B cell (primary cell): ENCODE measurements around the gene CBX4. TPM values are rescaled to one million over a fixed set of nuclear protein-coding genes. Genes with fewer than 3 reads are reported as not detected.

Experiments used
- ATAC-seq: fragments of 200-7000 bp; cut with Tn5 transposase; one replicate; pipeline ENCODE4 v1.10.0; 2021; ENCODE audit warnings: low read depth, mild to moderate bottlenecking, moderate number of reproducible peaks, moderate library complexity
- CTCF ChIA-PET: fragments of 350-600 bp; sonication (Branson Sonifier 250); formaldehyde crosslinking; loops from one replicate; lab custom pipeline; 2021; ENCODE audit warnings: antibody characterized with exemption, inconsistent platforms; lab: Charles Lee
- POLR2A ChIA-PET: fragments of 350-600 bp; sonication (Branson Sonifier 250); formaldehyde crosslinking; loops from one replicate; lab custom pipeline; 2021; ENCODE audit warnings: antibody characterized with exemption; lab: Charles Lee
- DNase-seq: peaks from one replicate; pipeline ENCODE4 v3.0.0; 2013
- H2AFZ ChIP-seq: 2 replicates; pipeline ENCODE4 v1.6.1; 2012; ENCODE audit warnings: mild to moderate bottlenecking, low read depth, low read length; ENCODE audit not compliant: insufficient read depth, poor library complexity, severe bottlenecking
- H3K27ac ChIP-seq, 2 donors: 1 replicate in 1 of 2; 2 replicates in 1 of 2; pipeline ENCODE4 v1.5.1; 2012 to 2013; ENCODE audit warnings: low read length in 2 of 2, mild to moderate bottlenecking in 2 of 2, moderate library complexity in 1 of 2
- H3K27me3 ChIP-seq, 4 experiments: fragments of 200-600 bp in 1 of 4; sonication (generic) in 1 of 4; replicated peaks in 1 of 4; 1 replicate in 2 of 4; 2 replicates in 2 of 4; pipeline versions ENCODE4 v1.6.1 to v1.7.0; 2013 to 2016; ENCODE audit warnings: low read length in 3 of 4, mild to moderate bottlenecking in 2 of 4, mixed read lengths in 1 of 4, moderate library complexity in 1 of 4; ENCODE audit not compliant: insufficient read depth in 4 of 4, control insufficient read depth in 3 of 4; ENCODE audit errors: control extremely low read depth in 1 of 4
- H3K36me3 ChIP-seq, 2 experiments: replicated peaks in 1 of 2; 1 replicate in 1 of 2; 2 replicates in 1 of 2; pipeline versions ENCODE4 v1.6.1 to v1.7.1; 2013; ENCODE audit warnings: low read length in 1 of 2; ENCODE audit not compliant: insufficient read depth in 2 of 2, control insufficient read depth in 1 of 2; ENCODE audit errors: control extremely low read depth in 1 of 2, extremely low read depth in 1 of 2
- H3K4me1 ChIP-seq, 2 donors: fragments of 200-600 bp in 1 of 2; sonication (generic) in 1 of 2; 1 replicate in 1 of 2; 2 replicates in 1 of 2; pipeline versions ENCODE4 v1.5.1 to v1.6.1; 2013 to 2017; ENCODE audit warnings: low read length in 2 of 2; ENCODE audit not compliant: control insufficient read depth in 2 of 2, insufficient read depth in 2 of 2
- H3K4me2 ChIP-seq: replicated peaks from 2 replicates; pipeline ENCODE3; 2012; ENCODE audit warnings: mild to moderate bottlenecking, low read depth, low read length; ENCODE audit not compliant: poor library complexity, severe bottlenecking
- H3K4me3 ChIP-seq, 5 experiments: fragments of 200-600 bp in 1 of 5; sonication (generic) in 1 of 5; 1 replicate in 3 of 5; 2 replicates in 2 of 5; pipeline versions ENCODE4 v1.5.1 to v1.7.0; 2011 to 2016; ENCODE audit warnings: low read length in 4 of 5, mild to moderate bottlenecking in 4 of 5, low read depth in 2 of 5, control low read depth in 1 of 5, moderate library complexity in 1 of 5; ENCODE audit not compliant: insufficient read depth in 1 of 5; ENCODE audit errors: control extremely low read depth in 1 of 5, extremely low read depth in 1 of 5
- H3K79me2 ChIP-seq: fragments of 200-600 bp; sonication (generic); one replicate; pipeline ENCODE4 v1.6.0; 2016; ENCODE audit warnings: low read length; ENCODE audit not compliant: control insufficient read depth, insufficient read depth
- H3K9ac ChIP-seq: fragments of 200-600 bp; sonication (generic); 2 replicates; pipeline ENCODE4 v1.6.1; 2017; ENCODE audit warnings: mild to moderate bottlenecking, low read length, moderate library complexity
- H3K9me3 ChIP-seq, 3 donors: one replicate each; pipeline versions ENCODE4 v1.6.1 to v1.7.1; 2013; ENCODE audit warnings: low read length in 2 of 3; ENCODE audit not compliant: control insufficient read depth in 2 of 3, insufficient read depth in 1 of 3; ENCODE audit errors: control extremely low read depth in 1 of 3
- H4K20me1 ChIP-seq: 2 replicates; pipeline ENCODE4 v1.6.0; 2012; ENCODE audit warnings: mild to moderate bottlenecking, low read length; ENCODE audit not compliant: insufficient read depth, control insufficient read depth, poor library complexity, severe bottlenecking
- H3K27ac Mint-ChIP-seq: one replicate; pipeline ENCODE4 v1.8.0; 2021; ENCODE audit warnings: mixed read lengths
- H3K27me3 Mint-ChIP-seq: one replicate; pipeline ENCODE4 v1.8.0; 2021; ENCODE audit warnings: mixed read lengths
- H3K4me1 Mint-ChIP-seq: one replicate; pipeline ENCODE4 v1.8.0; 2021; ENCODE audit warnings: mixed read lengths
- H3K4me3 Mint-ChIP-seq: one replicate; pipeline ENCODE4 v1.8.0; 2021; ENCODE audit warnings: mixed read lengths
- H3K9me3 Mint-ChIP-seq: one replicate; pipeline ENCODE4 v1.8.0; 2022; ENCODE audit warnings: mixed read lengths; ENCODE audit not compliant: insufficient read depth
- CTCF ChIP-seq: fragments of 200-600 bp; IDR thresholded peaks from one replicate; pipeline ENCODE4 v1.8.0; 2022; ENCODE audit warnings: antibody characterized with exemption, mild to moderate bottlenecking
- EZH2 ChIP-seq: IDR thresholded peaks from 2 replicates; pipeline ENCODE4 v1.6.1; 2012; ENCODE audit warnings: borderline replicate concordance, low read depth, mild to moderate bottlenecking, moderate library complexity, low read length; ENCODE audit not compliant: insufficient read depth, poor library complexity, severe bottlenecking
- WGBS: methylation state at CpG from one replicate; pipeline ENCODE4 v1.1.5; 2013; ENCODE audit warnings: missing lambda C conversion rate; ENCODE audit not compliant: insufficient coverage; 5-methylcytosine and 5-hydroxymethylcytosine counted together
- intact Hi-C: fragments of 100-400 bp; cut with micrococcal nuclease; formaldehyde crosslinking; loops from one replicate; pipeline ENCODE4 v1.10.0; 2022
- polyA plus RNA-seq: library from polyadenylated mRNA; depleted of rRNA; stranded (reverse); fragments of >200 nt; gene quantifications from 2 replicates; pipeline ENCODE4 v1.2.3, GENCODE V29; 2012
- total RNA-seq, 2 donors: library from RNA; stranded (reverse); fragments of 120-200 nt in 1 of 2; gene quantifications; 1 replicate in 1 of 2; 2 replicates in 1 of 2; pipeline versions ENCODE4 v1.2.3 to v1.2.4, GENCODE V29; 2013 to 2022

Gene CBX4
- total and polyA plus RNA-seq, 2 donors (not counting 1 experiment from before 2014, with no cell fraction given): 81.9 to 115 TPM

DNA sequence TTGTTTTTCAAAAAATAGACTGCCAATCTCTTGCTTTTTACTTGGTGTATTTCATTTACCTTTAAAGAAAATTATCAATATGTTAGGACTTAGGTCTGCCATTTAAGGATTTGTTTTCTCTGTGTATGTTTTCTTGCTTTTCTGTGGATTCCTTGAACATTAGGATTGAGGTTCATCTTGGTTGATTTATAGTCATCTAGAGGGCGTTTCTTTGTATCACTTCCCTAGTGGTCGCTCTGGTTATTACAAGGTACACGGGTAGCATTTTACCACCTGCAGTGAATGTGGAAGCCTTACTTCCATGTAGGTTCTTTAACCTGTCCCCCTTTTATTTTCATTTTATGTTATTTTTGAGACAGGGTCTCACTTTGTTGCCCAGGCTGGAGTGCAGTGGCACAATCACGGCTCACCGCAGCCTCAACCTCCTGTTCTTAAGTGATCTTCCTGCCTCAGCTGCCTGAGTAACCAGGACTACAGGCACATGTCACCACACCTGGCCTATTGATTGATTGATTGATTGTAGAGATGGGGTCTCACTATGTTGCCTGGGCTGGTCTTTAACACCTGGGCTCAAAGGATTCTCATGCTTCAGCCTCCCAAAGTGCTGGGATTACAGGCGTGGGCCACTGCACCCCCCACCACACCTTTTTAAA, 35.2 kb upstream of the CBX4 start:
- Mint-ChIP-seq H3K4me1 (peaks cover 2% of the 10 kb centered on the region), H3K27me3 (peaks cover 32% of the 10 kb centered on the region), H3K4me3 (no peak overlapping the region), H3K27ac (no peak overlapping the region), H3K9me3 (no peaks in the 10 kb centered on the region)
- intact Hi-C loops: no loop called here
- TF ChIP-seq EZH2 (no peak), CTCF (peak; percentile 72)
- peak; percentile 67 for DNase-seq
- POLR2A ChIA-PET: no interaction called here
- 0% methylated on average over 1 of the region's 6 CpGs for WGBS
- Histone ChIP-seq H3K4me2 (no peak overlapping the region), H2AFZ (no peak overlapping the region), H3K36me3 (no peaks in the 10 kb centered on the region), H3K9ac (no peak overlapping the region), H3K27me3 (peaks cover 0 to 9% (median 2%) of the 10 kb centered on the region in 4 experiments), H3K9me3 (no peaks in the 10 kb centered on the region), H3K4me3 (no peak overlapping the region), H4K20me1 (no peaks in the 10 kb centered on the region), H3K27ac (no peak overlapping the region), H3K79me2 (no peaks in the 10 kb centered on the region), H3K4me1 (no peaks in the 10 kb centered on the region)
- ATAC-seq: peak; percentile 66
- CTCF ChIA-PET: interaction anchor here (1.2 to 1.7 kb wide), 3 partner anchors 10 to 119 kb away, joined by 3 to 4 read pairs (median 3); no protein-coding TSS in a partner anchor

GRCh38 chr17:79873583-79873982, 34.3 kb upstream of the CBX4 start:
- Mint-ChIP-seq H3K9me3 (no peaks in the 10 kb centered on the region), H3K4me3 (no peak overlapping the region), H3K27ac (no peak overlapping the region), H3K27me3 (peaks cover 27% of the 10 kb centered on the region), H3K4me1 (peaks cover 2% of the 10 kb centered on the region)
- H3K27me3 ChIP-seq: peaks cover 0 to 9% (median 4%) of the 10 kb centered on the region in 4 experiments
- no peak overlapping the region for H2AFZ ChIP-seq
- POLR2A ChIA-PET: no interaction called here
- no peaks in the 10 kb centered on the region for H3K36me3 ChIP-seq
- CTCF ChIA-PET: interaction anchor here (1.0 to 1.5 kb wide), 4 partner anchors 11 to 120 kb away, joined by 3 read pairs; no protein-coding TSS in a partner anchor
- no peak overlapping the region for H3K27ac ChIP-seq
- H3K4me1 ChIP-seq: no peaks in the 10 kb centered on the region
- no peak for TF ChIP-seq EZH2
- no peak for TF ChIP-seq CTCF
- H3K4me2 ChIP-seq: no peak overlapping the region
- H4K20me1 ChIP-seq: no peaks in the 10 kb centered on the region
- DNase-seq (no peak), ATAC-seq (no peak)
- H3K4me3 ChIP-seq: no peak overlapping the region
- 97% methylated on average over 3 of the region's 9 CpGs for WGBS
- intact Hi-C loops: no loop called here
- H3K79me2 ChIP-seq: no peaks in the 10 kb centered on the region
- no peak overlapping the region for H3K9ac ChIP-seq
- no peaks in the 10 kb centered on the region for H3K9me3 ChIP-seq
